PFSK-1 (cell line): ENCODE measurements around the gene POLR2A.

ENCODE experiments used
- FOXP2 ChIP-seq: optimal IDR thresholded peaks from 2 replicates; pipeline ENCODE3; 2011; ENCODE audit warnings: borderline replicate concordance, control low read depth, inconsistent platforms; ENCODE audit not compliant: insufficient read depth; ENCODE audit errors: extremely low read length, extremely low read depth
- POLR2AphosphoS5 ChIP-seq: IDR thresholded peaks from 2 replicates; pipeline ENCODE4 v1.6.1; 2012; ENCODE audit warnings: low read depth, mild to moderate bottlenecking, control low read depth, low read length, moderate library complexity
- SIN3A ChIP-seq: IDR thresholded peaks from 2 replicates; pipeline ENCODE4 v1.6.1; 2012; ENCODE audit warnings: mild to moderate bottlenecking, low read length, moderate library complexity, borderline replicate concordance; ENCODE audit not compliant: insufficient read depth
- TAF1 ChIP-seq: IDR thresholded peaks from 2 replicates; pipeline ENCODE4 v1.6.1; 2012; ENCODE audit warnings: low read length, control low read depth, borderline replicate concordance; ENCODE audit not compliant: insufficient read depth

- TF ChIP-seq POLR2AphosphoS5 (no peak), TAF1 (no peak), SIN3A (no peak), FOXP2 (no peak)
Observed at GRCh38 chr17:7530023-7530900, 46.1 kb downstream of the POLR2A start.
